SK-N-SH treated with all-trans-retinoic acid at 6 μM for 48 hours (cell line): ENCODE measurements around the gene SIRPA.
A peak's percentile ranks its signal among the peaks of the same experiment; 100 is the strongest.

Source experiments
- ATAC-seq: fragments of 200-7000 bp; cut with Tn5 transposase; 3 replicates; pipeline ENCODE4 v1.9.1; 2020; ENCODE audit warnings: mild to moderate bottlenecking, moderate library complexity
- ARNTL ChIP-seq: fragments of 450-650 bp; formaldehyde crosslinking; IDR thresholded peaks from 2 replicates; pipeline ENCODE4 v1.5.0; 2020; ENCODE audit warnings: low read depth, mild to moderate bottlenecking, moderate library complexity, borderline replicate concordance
- BACH2 ChIP-seq: fragments of 250-450 bp; sonication (Bioruptor Pico); IDR thresholded peaks from 2 replicates; pipeline ENCODE4 v1.9.0; 2021; ENCODE audit warnings: mild to moderate bottlenecking, borderline replicate concordance
- CSDC2 ChIP-seq: fragments of 250-450 bp; sonication (Bioruptor Pico); IDR thresholded peaks from 2 replicates; pipeline ENCODE4 v1.5.0; 2020; ENCODE audit warnings: mild to moderate bottlenecking, moderate library complexity
- CSRNP3 ChIP-seq: fragments of 250-450 bp; sonication (Bioruptor Pico); IDR thresholded peaks from 2 replicates; pipeline ENCODE4 v1.5.1; 2021; ENCODE audit warnings: mild to moderate bottlenecking, moderate library complexity
- ESRRG ChIP-seq: fragments of 250-450 bp; sonication (Bioruptor Pico); IDR thresholded peaks from 2 replicates; pipeline ENCODE4 v1.6.1; 2021; ENCODE audit warnings: mild to moderate bottlenecking
- GLIS3 ChIP-seq: fragments of 250-450 bp; sonication (Bioruptor Pico); IDR thresholded peaks from 2 replicates; pipeline ENCODE4 v1.5.0; 2020; ENCODE audit warnings: mild to moderate bottlenecking, moderate library complexity
- ISL1 ChIP-seq: fragments of 250-450 bp; sonication (Bioruptor Pico); IDR thresholded peaks from 2 replicates; pipeline ENCODE4 v2.1.2; 2022; ENCODE audit warnings: mild to moderate bottlenecking, moderate library complexity
- OSR1 ChIP-seq: fragments of 250-450 bp; sonication (Bioruptor Pico); IDR thresholded peaks from 2 replicates; pipeline ENCODE4 v1.8.0; 2022; ENCODE audit warnings: moderate library complexity, mild to moderate bottlenecking, inconsistent platforms
- POU6F1 ChIP-seq: fragments of 250-450 bp; sonication (Bioruptor Pico); IDR thresholded peaks from 2 replicates; pipeline ENCODE4 v1.8.0; 2021; ENCODE audit warnings: low read depth, mild to moderate bottlenecking, moderate library complexity, borderline replicate concordance
- PPARA ChIP-seq: fragments of 250-450 bp; sonication (Bioruptor Pico); IDR thresholded peaks from 2 replicates; pipeline ENCODE4 v1.5.0; 2020; ENCODE audit warnings: mild to moderate bottlenecking, borderline replicate concordance
- RARB ChIP-seq: fragments of 250-450 bp; sonication (Bioruptor Pico); IDR thresholded peaks from 2 replicates; pipeline ENCODE4 v1.8.0; 2021; ENCODE audit warnings: mild to moderate bottlenecking, moderate library complexity
- SNAI2 ChIP-seq: fragments of 250-450 bp; sonication (Bioruptor Pico); IDR thresholded peaks from 2 replicates; pipeline ENCODE4 v1.5.0; 2020; ENCODE audit warnings: mild to moderate bottlenecking, moderate library complexity
- TCF4 ChIP-seq: fragments of 250-450 bp; sonication (Bioruptor Pico); IDR thresholded peaks from 2 replicates; pipeline ENCODE4 v1.8.0; 2021; ENCODE audit warnings: mild to moderate bottlenecking, moderate library complexity, borderline replicate concordance
- TOX ChIP-seq: fragments of 250-450 bp; sonication (Bioruptor Pico); IDR thresholded peaks from 2 replicates; pipeline ENCODE4 v1.8.0; 2021; ENCODE audit warnings: mild to moderate bottlenecking, moderate library complexity, borderline replicate concordance
- TSHZ2 ChIP-seq: fragments of 250-450 bp; sonication (Bioruptor Pico); IDR thresholded peaks from 2 replicates; pipeline ENCODE4 v1.5.0; 2020; ENCODE audit warnings: mild to moderate bottlenecking, moderate library complexity
- ZFP3 ChIP-seq: fragments of 250-450 bp; sonication (Bioruptor Pico); IDR thresholded peaks from 2 replicates; pipeline ENCODE4 v1.5.0; 2020; ENCODE audit warnings: mild to moderate bottlenecking, moderate library complexity
- ZFP30 ChIP-seq: fragments of 450-650 bp; formaldehyde crosslinking; IDR thresholded peaks from 2 replicates; pipeline ENCODE4 v1.5.0; 2022; ENCODE audit warnings: mild to moderate bottlenecking, moderate library complexity
- ZNF565 ChIP-seq: fragments of 450-650 bp; formaldehyde crosslinking; conservative IDR thresholded peaks from 2 replicates; pipeline ENCODE4 v1.5.0; 2020; ENCODE audit warnings: low read depth, mild to moderate bottlenecking, moderate library complexity
- ZNF70 ChIP-seq: fragments of 450-650 bp; formaldehyde crosslinking; IDR thresholded peaks from 2 replicates; pipeline ENCODE4 v1.5.0; 2020; ENCODE audit warnings: mild to moderate bottlenecking, moderate library complexity
- ZNF8 ChIP-seq: fragments of 450-650 bp; formaldehyde crosslinking; IDR thresholded peaks from 2 replicates; pipeline ENCODE4 v1.5.0; 2020; ENCODE audit warnings: mild to moderate bottlenecking, moderate library complexity
- TF ChIP-seq, protein P1 (sequence below): fragments of 250-450 bp; sonication (Bioruptor Pico); IDR thresholded peaks from 2 replicates; pipeline ENCODE4 v1.5.1; 2020; ENCODE audit warnings: low read depth, mild to moderate bottlenecking, moderate library complexity
- TF ChIP-seq, protein P2 (sequence below): fragments of 250-450 bp; sonication (Bioruptor Pico); IDR thresholded peaks from 2 replicates; pipeline ENCODE4 v1.8.0; 2020; ENCODE audit warnings: mild to moderate bottlenecking, moderate library complexity, borderline replicate concordance

SIRPA gene

GRCh38 chr20:1860446-1860845 lies 34.8 kb upstream of the SIRPA start:
- peak; percentile 41; the same call in 2 of the 3 replicates for ATAC-seq
- TF ChIP-seq RARB (CRISPR knock-in tag) (no peak), ARNTL (CRISPR knock-in tag) (no peak), CSRNP3 (no peak), BACH2 (CRISPR knock-in tag) (no peak), ISL1 (no peak), PPARA (CRISPR knock-in tag) (no peak), TSHZ2 (no peak), CSDC2 (CRISPR knock-in tag) (no peak), ZNF70 (CRISPR knock-in tag) (no peak), TCF4 (CRISPR knock-in tag) (no peak), ZFP30 (CRISPR knock-in tag) (no peak), ZNF565 (CRISPR knock-in tag) (no peak)
- TF ChIP-seq, protein P1, sequence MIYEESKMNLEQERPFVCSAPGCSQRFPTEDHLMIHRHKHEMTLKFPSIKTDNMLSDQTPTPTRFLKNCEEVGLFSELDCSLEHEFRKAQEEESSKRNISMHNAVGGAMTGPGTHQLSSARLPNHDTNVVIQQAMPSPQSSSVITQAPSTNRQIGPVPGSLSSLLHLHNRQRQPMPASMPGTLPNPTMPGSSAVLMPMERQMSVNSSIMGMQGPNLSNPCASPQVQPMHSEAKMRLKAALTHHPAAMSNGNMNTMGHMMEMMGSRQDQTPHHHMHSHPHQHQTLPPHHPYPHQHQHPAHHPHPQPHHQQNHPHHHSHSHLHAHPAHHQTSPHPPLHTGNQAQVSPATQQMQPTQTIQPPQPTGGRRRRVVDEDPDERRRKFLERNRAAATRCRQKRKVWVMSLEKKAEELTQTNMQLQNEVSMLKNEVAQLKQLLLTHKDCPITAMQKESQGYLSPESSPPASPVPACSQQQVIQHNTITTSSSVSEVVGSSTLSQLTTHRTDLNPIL (CRISPR knock-in tag): no peak
- TF ChIP-seq, protein P2, sequence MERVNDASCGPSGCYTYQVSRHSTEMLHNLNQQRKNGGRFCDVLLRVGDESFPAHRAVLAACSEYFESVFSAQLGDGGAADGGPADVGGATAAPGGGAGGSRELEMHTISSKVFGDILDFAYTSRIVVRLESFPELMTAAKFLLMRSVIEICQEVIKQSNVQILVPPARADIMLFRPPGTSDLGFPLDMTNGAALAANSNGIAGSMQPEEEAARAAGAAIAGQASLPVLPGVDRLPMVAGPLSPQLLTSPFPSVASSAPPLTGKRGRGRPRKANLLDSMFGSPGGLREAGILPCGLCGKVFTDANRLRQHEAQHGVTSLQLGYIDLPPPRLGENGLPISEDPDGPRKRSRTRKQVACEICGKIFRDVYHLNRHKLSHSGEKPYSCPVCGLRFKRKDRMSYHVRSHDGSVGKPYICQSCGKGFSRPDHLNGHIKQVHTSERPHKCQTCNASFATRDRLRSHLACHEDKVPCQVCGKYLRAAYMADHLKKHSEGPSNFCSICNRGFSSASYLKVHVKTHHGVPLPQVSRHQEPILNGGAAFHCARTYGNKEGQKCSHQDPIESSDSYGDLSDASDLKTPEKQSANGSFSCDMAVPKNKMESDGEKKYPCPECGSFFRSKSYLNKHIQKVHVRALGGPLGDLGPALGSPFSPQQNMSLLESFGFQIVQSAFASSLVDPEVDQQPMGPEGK (CRISPR knock-in tag): no peak

GRCh38 chr20:1861347-1861976 lies 33.7 kb upstream of the SIRPA start:
- no peak for ATAC-seq
- TF ChIP-seq BACH2 (CRISPR knock-in tag): no peak

- no peak for ATAC-seq
- TF ChIP-seq POU6F1 (CRISPR knock-in tag): no peak
- no peak for TF ChIP-seq SNAI2 (CRISPR knock-in tag)
- TF ChIP-seq, protein P2 (CRISPR knock-in tag): no peak
- TF ChIP-seq ISL1: no peak
- TF ChIP-seq ZFP30 (CRISPR knock-in tag): no peak
- no peak for TF ChIP-seq TOX (CRISPR knock-in tag)
- TF ChIP-seq TSHZ2: no peak
- no peak for TF ChIP-seq ZFP3 (CRISPR knock-in tag)
- no peak for TF ChIP-seq BACH2 (CRISPR knock-in tag)
- no peak for TF ChIP-seq PPARA (CRISPR knock-in tag)
- no peak for TF ChIP-seq RARB (CRISPR knock-in tag)
- no peak for TF ChIP-seq CSDC2 (CRISPR knock-in tag)
- no peak for TF ChIP-seq GLIS3 (CRISPR knock-in tag)
- no peak for TF ChIP-seq ZNF70 (CRISPR knock-in tag)
- no peak for TF ChIP-seq ESRRG (CRISPR knock-in tag)
- no peak for TF ChIP-seq TCF4 (CRISPR knock-in tag)
- no peak for TF ChIP-seq ZNF8
- no peak for TF ChIP-seq OSR1 (CRISPR knock-in tag)
Observed at GRCh38 chr20:1861996-1862662, 33.1 kb upstream of the SIRPA start.
